HepG2 (cell line): ENCODE measurements around the gene CFAP61.

Source experiments
- CREB1 ChIP-seq, 2 experiments: fragments of 450-650 bp in 1 of 2; IDR thresholded peaks; 2 replicates each; pipeline ENCODE4 v1.6.1; 2016 to 2017; ENCODE audit warnings: control low read depth in 1 of 2, mild to moderate bottlenecking in 1 of 2, missing compliant biosample characterization in 1 of 2, missing genetic modification characterization in 1 of 2
- POLR2A ChIP-seq, 2 experiments: IDR thresholded peaks; 2 replicates each; pipeline ENCODE4 v1.6.1; 2011; ENCODE audit warnings: low read depth in 2 of 2, low read length in 2 of 2, mild to moderate bottlenecking in 1 of 2, moderate library complexity in 1 of 2; ENCODE audit not compliant: insufficient read depth in 1 of 2
- RBM39 ChIP-seq: fragments of 200-400 bp; formaldehyde crosslinking; IDR thresholded peaks from one replicate; pipeline ENCODE4 v1.6.1; 2018; ENCODE audit warnings: antibody characterized with exemption, mild to moderate bottlenecking, low read depth, low read length; ENCODE audit not compliant: poor library complexity, severe bottlenecking
- RFX1 ChIP-seq: fragments of 450-650 bp; IDR thresholded peaks from 2 replicates; pipeline ENCODE4 v1.6.1; 2017
- SP1 ChIP-seq, 2 experiments: fragments of 450-650 bp in 1 of 2; sonication (generic) in 1 of 2; formaldehyde crosslinking in 1 of 2; IDR thresholded peaks; 2 replicates each; pipeline versions ENCODE4 v1.4.0 to v1.6.1; 2016 to 2020; ENCODE audit warnings: missing genetic modification reagents in 1 of 2
- TRIM24 ChIP-seq: sonication (generic); formaldehyde crosslinking; IDR thresholded peaks from 2 replicates; pipeline ENCODE4 v1.8.0; 2022; ENCODE audit warnings: mild to moderate bottlenecking, missing genetic modification reagents
- YY1 ChIP-seq: IDR thresholded peaks from 2 replicates; pipeline ENCODE4 v1.6.1; 2011; ENCODE audit warnings: low read length, low read depth, moderate library complexity, mild to moderate bottlenecking; ENCODE audit not compliant: insufficient read depth, insufficient replicate concordance
- ZZZ3 ChIP-seq: sonication (generic); formaldehyde crosslinking; IDR thresholded peaks from 2 replicates; pipeline ENCODE4 v1.4.0; 2020; ENCODE audit warnings: missing genetic modification reagents, mild to moderate bottlenecking, borderline replicate concordance
- TF ChIP-seq, protein P1 (sequence below): sonication (generic); formaldehyde crosslinking; IDR thresholded peaks from 2 replicates; pipeline ENCODE4 v1.5.0; 2020; ENCODE audit warnings: missing genetic modification reagents, mild to moderate bottlenecking, borderline replicate concordance
- TF ChIP-seq, protein P2 (sequence below), 2 experiments: IDR thresholded peaks; 2 replicates each; pipeline ENCODE4 v1.6.1; 2011 to 2012; ENCODE audit warnings: low read length in 2 of 2, borderline replicate concordance in 1 of 2, low read depth in 1 of 2, mild to moderate bottlenecking in 1 of 2, moderate library complexity in 1 of 2
- TF ChIP-seq, protein P3 (sequence below): sonication (generic); formaldehyde crosslinking; conservative IDR thresholded peaks from 2 replicates; pipeline ENCODE4 v1.4.0; 2020; ENCODE audit warnings: missing genetic modification reagents
- TF ChIP-seq, protein P4 (sequence below): sonication (generic); formaldehyde crosslinking; IDR thresholded peaks from 2 replicates; pipeline ENCODE4 v1.5.0; 2020; ENCODE audit warnings: mild to moderate bottlenecking, missing genetic modification reagents, moderate library complexity

DNA sequence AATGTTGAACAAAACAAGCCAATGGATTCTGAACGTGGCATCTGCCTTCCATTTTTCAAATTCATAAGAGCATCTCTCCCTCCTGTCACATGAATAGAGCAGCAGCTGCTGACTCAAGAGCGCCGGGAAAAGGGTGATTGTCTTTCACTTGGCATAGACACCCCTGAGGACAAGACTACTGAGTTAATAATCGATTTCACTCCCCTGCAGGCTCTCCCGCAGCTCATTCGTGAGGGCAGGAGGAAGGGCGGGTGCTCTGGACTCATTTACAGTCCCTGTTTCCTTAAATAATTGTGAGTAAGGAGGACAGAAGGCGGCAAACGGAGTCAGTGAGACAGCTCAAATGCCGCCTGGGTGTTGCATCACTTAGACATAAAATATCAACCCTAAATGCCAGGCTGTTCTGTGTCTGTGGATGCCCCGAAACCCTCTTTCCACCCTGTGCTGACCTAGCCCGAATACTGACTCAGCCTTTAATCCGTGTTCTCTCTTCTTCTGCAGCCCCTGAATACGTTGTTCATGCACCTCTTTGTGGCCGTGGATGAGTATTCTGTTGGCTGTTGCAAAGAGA is 21.6 kb downstream of the CFAP61 start:
- TF ChIP-seq POLR2A (IDR thresholded peaks at IDR 0.05; ENCODE audit: insufficient read depth in 1 of 2, low read depth in 2 of 2, low read length in 2 of 2) (no peak), CREB1 (IDR thresholded peaks at IDR 0.05) (no peak), CREB1 (CRISPR knock-in tag; IDR thresholded peaks at IDR 0.05) (no peak), SP1 (IDR thresholded peaks at IDR 0.05) (no peak), SP1 (CRISPR knock-in tag; IDR thresholded peaks at IDR 0.05) (no peak), YY1 (no peak), RBM39 (no peak), TRIM24 (no peak), ZZZ3 (CRISPR knock-in tag) (no peak), RFX1 (no peak)
- TF ChIP-seq, protein P1, sequence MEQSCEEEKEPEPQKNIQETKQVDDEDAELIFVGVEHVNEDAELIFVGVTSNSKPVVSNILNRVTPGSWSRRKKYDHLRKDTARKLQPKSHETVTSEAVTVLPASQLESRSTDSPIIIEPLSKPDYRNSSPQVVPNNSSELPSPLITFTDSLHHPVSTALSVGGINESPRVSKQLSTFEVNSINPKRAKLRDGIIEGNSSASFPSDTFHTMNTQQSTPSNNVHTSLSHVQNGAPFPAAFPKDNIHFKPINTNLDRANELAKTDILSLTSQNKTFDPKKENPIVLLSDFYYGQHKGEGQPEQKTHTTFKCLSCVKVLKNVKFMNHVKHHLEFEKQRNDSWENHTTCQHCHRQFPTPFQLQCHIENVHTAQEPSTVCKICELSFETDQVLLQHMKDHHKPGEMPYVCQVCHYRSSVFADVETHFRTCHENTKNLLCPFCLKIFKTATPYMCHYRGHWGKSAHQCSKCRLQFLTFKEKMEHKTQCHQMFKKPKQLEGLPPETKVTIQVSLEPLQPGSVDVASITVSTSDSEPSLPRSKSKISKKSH (CRISPR knock-in tag), result no peak
- TF ChIP-seq, protein P2, sequence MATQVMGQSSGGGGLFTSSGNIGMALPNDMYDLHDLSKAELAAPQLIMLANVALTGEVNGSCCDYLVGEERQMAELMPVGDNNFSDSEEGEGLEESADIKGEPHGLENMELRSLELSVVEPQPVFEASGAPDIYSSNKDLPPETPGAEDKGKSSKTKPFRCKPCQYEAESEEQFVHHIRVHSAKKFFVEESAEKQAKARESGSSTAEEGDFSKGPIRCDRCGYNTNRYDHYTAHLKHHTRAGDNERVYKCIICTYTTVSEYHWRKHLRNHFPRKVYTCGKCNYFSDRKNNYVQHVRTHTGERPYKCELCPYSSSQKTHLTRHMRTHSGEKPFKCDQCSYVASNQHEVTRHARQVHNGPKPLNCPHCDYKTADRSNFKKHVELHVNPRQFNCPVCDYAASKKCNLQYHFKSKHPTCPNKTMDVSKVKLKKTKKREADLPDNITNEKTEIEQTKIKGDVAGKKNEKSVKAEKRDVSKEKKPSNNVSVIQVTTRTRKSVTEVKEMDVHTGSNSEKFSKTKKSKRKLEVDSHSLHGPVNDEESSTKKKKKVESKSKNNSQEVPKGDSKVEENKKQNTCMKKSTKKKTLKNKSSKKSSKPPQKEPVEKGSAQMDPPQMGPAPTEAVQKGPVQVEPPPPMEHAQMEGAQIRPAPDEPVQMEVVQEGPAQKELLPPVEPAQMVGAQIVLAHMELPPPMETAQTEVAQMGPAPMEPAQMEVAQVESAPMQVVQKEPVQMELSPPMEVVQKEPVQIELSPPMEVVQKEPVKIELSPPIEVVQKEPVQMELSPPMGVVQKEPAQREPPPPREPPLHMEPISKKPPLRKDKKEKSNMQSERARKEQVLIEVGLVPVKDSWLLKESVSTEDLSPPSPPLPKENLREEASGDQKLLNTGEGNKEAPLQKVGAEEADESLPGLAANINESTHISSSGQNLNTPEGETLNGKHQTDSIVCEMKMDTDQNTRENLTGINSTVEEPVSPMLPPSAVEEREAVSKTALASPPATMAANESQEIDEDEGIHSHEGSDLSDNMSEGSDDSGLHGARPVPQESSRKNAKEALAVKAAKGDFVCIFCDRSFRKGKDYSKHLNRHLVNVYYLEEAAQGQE (IDR thresholded peaks at IDR 0.05; ENCODE audit: borderline replicate concordance in 1 of 2, low read depth in 1 of 2, low read length in 2 of 2), result no peak
- TF ChIP-seq, protein P3, sequence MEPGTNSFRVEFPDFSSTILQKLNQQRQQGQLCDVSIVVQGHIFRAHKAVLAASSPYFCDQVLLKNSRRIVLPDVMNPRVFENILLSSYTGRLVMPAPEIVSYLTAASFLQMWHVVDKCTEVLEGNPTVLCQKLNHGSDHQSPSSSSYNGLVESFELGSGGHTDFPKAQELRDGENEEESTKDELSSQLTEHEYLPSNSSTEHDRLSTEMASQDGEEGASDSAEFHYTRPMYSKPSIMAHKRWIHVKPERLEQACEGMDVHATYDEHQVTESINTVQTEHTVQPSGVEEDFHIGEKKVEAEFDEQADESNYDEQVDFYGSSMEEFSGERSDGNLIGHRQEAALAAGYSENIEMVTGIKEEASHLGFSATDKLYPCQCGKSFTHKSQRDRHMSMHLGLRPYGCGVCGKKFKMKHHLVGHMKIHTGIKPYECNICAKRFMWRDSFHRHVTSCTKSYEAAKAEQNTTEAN, result no peak
- TF ChIP-seq, protein P4, sequence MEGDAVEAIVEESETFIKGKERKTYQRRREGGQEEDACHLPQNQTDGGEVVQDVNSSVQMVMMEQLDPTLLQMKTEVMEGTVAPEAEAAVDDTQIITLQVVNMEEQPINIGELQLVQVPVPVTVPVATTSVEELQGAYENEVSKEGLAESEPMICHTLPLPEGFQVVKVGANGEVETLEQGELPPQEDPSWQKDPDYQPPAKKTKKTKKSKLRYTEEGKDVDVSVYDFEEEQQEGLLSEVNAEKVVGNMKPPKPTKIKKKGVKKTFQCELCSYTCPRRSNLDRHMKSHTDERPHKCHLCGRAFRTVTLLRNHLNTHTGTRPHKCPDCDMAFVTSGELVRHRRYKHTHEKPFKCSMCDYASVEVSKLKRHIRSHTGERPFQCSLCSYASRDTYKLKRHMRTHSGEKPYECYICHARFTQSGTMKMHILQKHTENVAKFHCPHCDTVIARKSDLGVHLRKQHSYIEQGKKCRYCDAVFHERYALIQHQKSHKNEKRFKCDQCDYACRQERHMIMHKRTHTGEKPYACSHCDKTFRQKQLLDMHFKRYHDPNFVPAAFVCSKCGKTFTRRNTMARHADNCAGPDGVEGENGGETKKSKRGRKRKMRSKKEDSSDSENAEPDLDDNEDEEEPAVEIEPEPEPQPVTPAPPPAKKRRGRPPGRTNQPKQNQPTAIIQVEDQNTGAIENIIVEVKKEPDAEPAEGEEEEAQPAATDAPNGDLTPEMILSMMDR (CRISPR knock-in tag), result no peak
